Activated naive CD8-positive, alpha-beta T cell treated with anti-CD3 and anti-CD28 coated beads, Interleukin-2, amount 50 U/mL, for 24 hours (primary cell): Measurements from ENCODE around the gene ERMAP.

Source experiments
- ATAC-seq: fragments of 150-1000 bp; cut with Tn5 transposase; one replicate; pipeline ENCODE4 v1.10.0; 2021
- DNase-seq: peaks from one replicate; pipeline ENCODE4 v3.0.0; 2021
- H3K27ac Mint-ChIP-seq: one replicate; pipeline ENCODE4 v1.8.0; 2021; ENCODE audit warnings: mild to moderate bottlenecking, mixed read lengths
- H3K27me3 Mint-ChIP-seq: one replicate; pipeline ENCODE4 v1.8.0; 2021; ENCODE audit warnings: mixed read lengths
- H3K36me3 Mint-ChIP-seq: one replicate; pipeline ENCODE4 v1.8.0; 2021; ENCODE audit warnings: low read depth, mixed read lengths
- H3K4me1 Mint-ChIP-seq: one replicate; pipeline ENCODE4 v1.8.0; 2021; ENCODE audit warnings: mixed read lengths
- H3K4me3 Mint-ChIP-seq: one replicate; pipeline ENCODE4 v1.8.0; 2021; ENCODE audit warnings: mild to moderate bottlenecking, moderate library complexity, mixed read lengths
- H3K9me3 Mint-ChIP-seq: one replicate; pipeline ENCODE4 v1.8.0; 2021; ENCODE audit warnings: mixed read lengths

The ERMAP gene

DNA sequence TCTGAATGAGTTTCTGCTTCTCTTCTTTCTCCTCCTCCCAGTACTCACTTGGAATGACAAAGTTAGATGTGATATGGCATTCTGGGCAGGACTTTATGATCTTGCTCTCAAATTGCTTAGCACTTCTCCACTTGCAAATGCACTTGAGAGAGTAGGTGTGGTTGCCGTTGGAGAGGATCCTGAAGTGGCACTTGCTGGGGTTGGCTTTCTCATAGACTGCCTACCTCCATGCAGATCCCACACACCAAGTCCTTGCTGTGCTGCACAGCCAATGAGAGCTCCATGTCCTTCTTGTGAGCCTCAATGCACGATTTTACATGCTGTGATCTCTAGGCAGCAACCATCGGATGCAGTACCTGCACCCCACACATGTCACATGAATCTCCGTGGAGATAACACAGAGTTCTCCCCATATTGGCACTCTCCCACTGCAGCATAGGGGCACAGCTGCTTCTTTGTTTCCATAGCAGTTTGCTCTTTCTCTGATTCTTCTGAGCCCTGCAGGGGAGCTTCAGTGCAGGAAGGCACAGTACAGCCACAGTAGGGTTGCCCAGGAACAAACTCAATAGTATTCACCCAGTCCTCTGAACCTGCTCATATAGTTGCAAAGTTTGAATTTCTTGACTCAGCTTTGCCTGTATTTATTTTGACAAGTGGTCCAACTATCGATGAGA is 74.7 kb downstream of the ERMAP start:
- ATAC-seq = no peak
- Mint-ChIP-seq H3K27me3 (no peaks in the 10 kb centered on the region), H3K9me3 (peaks cover 4% of the 10 kb centered on the region), H3K4me1 (no peaks in the 10 kb centered on the region), H3K36me3 (no peaks in the 10 kb centered on the region), H3K4me3 (no peak overlapping the region), H3K27ac (no peak overlapping the region)
- DNase-seq = no peak
